ENCODE results near the gene NFIA. TPM values are rescaled to one million over a fixed set of nuclear protein-coding genes. Genes with fewer than 3 reads are reported as not detected.

Gene NFIA
- total RNA-seq, 4 donors from 2014 or later: 27.9 to 79.9 (median 36.7) TPM

DNA sequence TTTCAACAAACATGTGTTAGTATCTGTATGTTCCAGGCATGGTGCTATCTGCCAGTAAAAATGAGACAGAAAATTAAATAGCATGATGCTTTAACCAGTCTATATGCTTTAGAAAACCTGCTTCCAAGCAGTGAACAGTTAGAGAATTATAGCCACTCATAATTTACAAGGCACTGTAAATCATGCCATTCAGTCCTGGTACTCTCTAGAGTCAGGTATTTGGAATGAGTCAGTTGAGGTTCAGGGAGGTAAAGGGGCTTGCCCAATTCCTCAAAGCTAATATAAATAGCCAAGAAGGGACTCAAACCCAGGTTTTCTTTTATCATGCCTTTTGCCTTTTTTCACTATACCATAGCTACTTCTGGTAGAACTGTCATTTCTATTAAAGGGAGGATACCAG, 184.4 kb downstream of the NFIA start:
- no peak overlapping the region for H3K4me3 ChIP-seq
- TF ChIP-seq CTCF (IDR thresholded peaks at IDR 0.05) (no peak), POLR2A (IDR thresholded peaks at IDR 0.05) (no peak)
- intact Hi-C loops (cut with DNase I): no loop called here
- no peak overlapping the region for H3K27ac ChIP-seq
- H3K9me3 ChIP-seq: no peaks in the 10 kb centered on the region
- H3K27me3 ChIP-seq: no peaks in the 10 kb centered on the region
- no peaks in the 10 kb centered on the region for H3K36me3 ChIP-seq
- peaks cover 2 to 5% (median 4%) of the 10 kb centered on the region in 3 donors for H3K4me1 ChIP-seq
- no peak for DNase-seq

GRCh38 chr1:61268546-61269240, 186.3 kb downstream of the NFIA start:
- Histone ChIP-seq H3K9me3 (no peaks in the 10 kb centered on the region), H3K27me3 (no peaks in the 10 kb centered on the region), H3K36me3 (no peaks in the 10 kb centered on the region), H3K4me1 (peaks cover 2 to 9% (median 4%) of the 10 kb centered on the region in 3 donors), H3K27ac (no peak overlapping the region), H3K4me3 (no peak overlapping the region)
- DNase-seq: no peak
- WGBS, 2 donors: 64 to 72% methylated on average over 9 of the region's 9 CpGs
- TF ChIP-seq CTCF (IDR thresholded peaks at IDR 0.05) (no peak), POLR2A (IDR thresholded peaks at IDR 0.05) (no peak)
- intact Hi-C loops (cut with DNase I): no loop called here

DNA sequence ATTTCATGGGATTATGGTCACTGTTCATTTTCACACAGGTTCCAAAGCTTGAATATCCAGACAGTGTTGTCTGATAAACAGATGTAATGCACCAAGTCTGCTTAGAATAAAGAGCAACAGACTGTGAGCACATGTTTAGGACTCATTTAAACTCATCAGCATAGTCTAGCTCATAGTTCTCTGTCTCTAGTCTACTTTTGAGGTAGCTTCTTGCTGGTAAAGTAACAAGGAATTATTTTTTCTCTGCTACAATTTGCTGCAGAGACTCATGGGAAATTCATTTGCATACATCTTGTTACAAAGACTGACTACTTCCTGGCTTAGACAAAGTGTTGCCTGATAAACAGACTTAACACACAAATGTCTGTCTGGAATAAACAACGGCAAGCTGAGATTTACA, 187.2 kb downstream of the NFIA start:
- Histone ChIP-seq H3K27ac (no peak overlapping the region), H3K4me3 (no peak overlapping the region), H3K4me1 (peaks cover 2 to 9% (median 4%) of the 10 kb centered on the region in 3 donors), H3K9me3 (no peaks in the 10 kb centered on the region), H3K27me3 (no peaks in the 10 kb centered on the region), H3K36me3 (no peaks in the 10 kb centered on the region)
- TF ChIP-seq CTCF (IDR thresholded peaks at IDR 0.05): no peak
- TF ChIP-seq POLR2A (IDR thresholded peaks at IDR 0.05): no peak
- DNase-seq: no peak
- intact Hi-C loops (cut with DNase I): no loop called here
- 56 to 67% methylated on average over 1 of the region's 1 CpG for WGBS, 2 donors

DNA sequence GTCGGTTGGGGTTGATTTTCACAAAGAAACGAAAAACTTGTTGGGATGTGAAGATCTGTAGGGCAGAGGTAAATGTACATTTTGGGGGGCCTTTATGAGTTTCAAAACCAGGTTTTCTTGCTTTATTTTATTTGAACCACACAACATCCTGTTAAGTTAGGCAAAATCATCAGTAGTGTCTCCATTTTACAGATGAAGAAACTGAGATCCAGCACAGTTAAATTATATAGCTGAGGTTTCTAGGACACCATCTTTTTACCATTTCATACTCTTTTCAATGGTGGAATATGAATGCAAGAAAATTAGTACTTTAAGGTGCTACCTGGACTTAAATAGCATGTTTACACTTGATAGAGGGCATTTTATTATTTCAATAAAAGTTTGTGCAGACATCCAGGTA, 187.7 kb downstream of the NFIA start:
- TF ChIP-seq CTCF (IDR thresholded peaks at IDR 0.05): no peak
- TF ChIP-seq POLR2A (IDR thresholded peaks at IDR 0.05): no peak
- 97 to 98% methylated on average over 2 of the region's 2 CpGs for WGBS, 2 donors
- no peak for DNase-seq

GRCh38 chr1:61270761-61271411, 188.5 kb downstream of the NFIA start:
- no peaks in the 10 kb centered on the region for H3K9me3 ChIP-seq
- TF ChIP-seq CTCF (IDR thresholded peaks at IDR 0.05) (no peak), POLR2A (IDR thresholded peaks at IDR 0.05) (no peak)
- DNase-seq: no peak
- peaks cover 2 to 9% (median 4%) of the 10 kb centered on the region in 3 donors for H3K4me1 ChIP-seq
- WGBS, 2 donors: 75% methylated on average over 8 of the region's 8 CpGs
- H3K36me3 ChIP-seq: no peaks in the 10 kb centered on the region
- H3K27me3 ChIP-seq: no peaks in the 10 kb centered on the region
- intact Hi-C loops (cut with DNase I): no loop called here
- H3K27ac ChIP-seq: no peak overlapping the region
- H3K4me3 ChIP-seq: no peak overlapping the region

More for the DNA sequence above, 187.7 kb downstream of the NFIA start:
- Histone ChIP-seq H3K9me3 (no peaks in the 10 kb centered on the region), H3K4me3 (no peak overlapping the region), H3K4me1 (peaks cover 2 to 9% (median 4%) of the 10 kb centered on the region in 3 donors), H3K36me3 (no peaks in the 10 kb centered on the region), H3K27me3 (no peaks in the 10 kb centered on the region), H3K27ac (no peak overlapping the region)
- intact Hi-C loops (cut with DNase I): no loop called here

Measured in esophagus squamous epithelium (tissue), 5 donors.